HepG2 (cell line): ENCODE data around the gene ARF4. TPM values are rescaled to one million over a fixed set of nuclear protein-coding genes. Genes with fewer than 3 reads are reported as not detected.
A peak's percentile ranks its signal among the peaks of the same experiment; 100 is the strongest.

Experiments
- FOXK2 ChIP-seq: fragments of 450-650 bp; IDR thresholded peaks from 2 replicates; pipeline ENCODE4 v1.6.1; 2016
- ISL2 ChIP-seq: sonication (generic); formaldehyde crosslinking; IDR thresholded peaks from 2 replicates; pipeline ENCODE4 v1.5.0; 2020; ENCODE audit warnings: missing genetic modification reagents
- KDM1A ChIP-seq: IDR thresholded peaks from 2 replicates; pipeline ENCODE4 v1.6.1; 2016; ENCODE audit warnings: missing compliant biosample characterization
- KLF13 ChIP-seq: sonication (generic); formaldehyde crosslinking; IDR thresholded peaks from 2 replicates; pipeline ENCODE4 v1.4.0; 2020; ENCODE audit warnings: mild to moderate bottlenecking, missing genetic modification reagents
- MTF2 ChIP-seq: sonication (generic); formaldehyde crosslinking; IDR thresholded peaks from 2 replicates; pipeline ENCODE4 v1.5.0; 2020; ENCODE audit warnings: missing genetic modification reagents, borderline replicate concordance
- NFYB ChIP-seq: sonication (generic); formaldehyde crosslinking; IDR thresholded peaks from 2 replicates; pipeline ENCODE4 v1.4.0; 2020; ENCODE audit warnings: missing genetic modification reagents
- PHF20 ChIP-seq: sonication (generic); formaldehyde crosslinking; IDR thresholded peaks from 2 replicates; pipeline ENCODE4 v1.5.0; 2020; ENCODE audit warnings: mild to moderate bottlenecking, missing genetic modification reagents
- SKIL ChIP-seq: sonication (generic); formaldehyde crosslinking; IDR thresholded peaks from 2 replicates; pipeline ENCODE4 v1.8.0; 2022; ENCODE audit warnings: missing genetic modification reagents, mild to moderate bottlenecking, moderate library complexity, borderline replicate concordance
- TERF1 ChIP-seq: sonication (generic); formaldehyde crosslinking; IDR thresholded peaks from 2 replicates; pipeline ENCODE4 v1.8.0; 2022; ENCODE audit warnings: mild to moderate bottlenecking, missing genetic modification reagents, moderate library complexity
- TFE3 ChIP-seq: IDR thresholded peaks from 2 replicates; pipeline ENCODE4 v1.6.1; 2016
- TGIF2 ChIP-seq: IDR thresholded peaks from 2 replicates; pipeline ENCODE4 v1.6.1; 2016; ENCODE audit warnings: control low read depth, missing compliant biosample characterization
- ZNF180 ChIP-seq: sonication (generic); formaldehyde crosslinking; IDR thresholded peaks from 2 replicates; pipeline ENCODE4 v1.4.0; 2020; ENCODE audit warnings: low read depth, missing genetic modification reagents, borderline replicate concordance
- ZNF652 ChIP-seq: IDR thresholded peaks from 2 replicates; pipeline ENCODE4 v1.6.1; 2016; ENCODE audit warnings: low read depth, borderline replicate concordance
- ZNF660 ChIP-seq: sonication (generic); formaldehyde crosslinking; IDR thresholded peaks from 2 replicates; pipeline ENCODE4 v1.5.1; 2020; ENCODE audit warnings: mild to moderate bottlenecking, low read depth, missing genetic modification reagents, borderline replicate concordance
- ZSCAN9 ChIP-seq: IDR thresholded peaks from 2 replicates; pipeline ENCODE4 v1.6.1; 2016; ENCODE audit warnings: borderline replicate concordance
- polyA plus RNA-seq, 8 experiments: library from polyadenylated mRNA; depleted of rRNA in 3 of 8; stranded (reverse) in 7 of 8; unstranded in 1 of 8; fragments of >200 nt; fragmentation: Illumina TruSeq in 4 of 8; extraction: Trizol in 4 of 8; gene quantifications; 2 replicates each; pipeline versions ENCODE4 v1.2.1 to v1.2.3, GENCODE V29; 2011 to 2016; ENCODE audit warnings: low read depth in 4 of 8, missing spikeins in 1 of 8, mixed read lengths in 1 of 8; ENCODE audit not compliant: insufficient read depth in 1 of 8
- total RNA-seq, 5 experiments: library from RNA; depleted of rRNA; stranded (reverse); fragments of >200 nt; fragmentation: Illumina TruSeq; extraction: Trizol; gene quantifications; 2 replicates each; pipeline ENCODE4 v1.2.3, GENCODE V29; 2016; ENCODE audit warnings: low read depth in 1 of 5
- TF ChIP-seq, protein P1 (sequence below): sonication (generic); formaldehyde crosslinking; IDR thresholded peaks from 2 replicates; pipeline ENCODE4 v1.9.0; 2021; ENCODE audit warnings: missing genetic modification reagents, borderline replicate concordance
- TF ChIP-seq, protein P2 (sequence below): sonication (generic); formaldehyde crosslinking; IDR thresholded peaks from 2 replicates; pipeline ENCODE4 v1.4.0; 2020; ENCODE audit warnings: mild to moderate bottlenecking, missing genetic modification reagents
- TF ChIP-seq, protein P3 (sequence below): sonication (generic); formaldehyde crosslinking; IDR thresholded peaks from 2 replicates; pipeline ENCODE4 v1.4.0; 2020; ENCODE audit warnings: mild to moderate bottlenecking, missing genetic modification reagents
- TF ChIP-seq, protein P4 (sequence below): sonication (generic); formaldehyde crosslinking; conservative IDR thresholded peaks from 2 replicates; pipeline ENCODE4 v1.5.0; 2020; ENCODE audit warnings: missing genetic modification reagents

ARF4 gene
- total and polyA plus RNA-seq, 2 of the 13 experiments (the other 11 are each of a cell fraction or from before 2014, with no cell fraction given), result 184 to 250 TPM

GRCh38 chr3:57597127-57597923 is at the start of gene ARF4 (continued):
- TF ChIP-seq, protein P1, sequence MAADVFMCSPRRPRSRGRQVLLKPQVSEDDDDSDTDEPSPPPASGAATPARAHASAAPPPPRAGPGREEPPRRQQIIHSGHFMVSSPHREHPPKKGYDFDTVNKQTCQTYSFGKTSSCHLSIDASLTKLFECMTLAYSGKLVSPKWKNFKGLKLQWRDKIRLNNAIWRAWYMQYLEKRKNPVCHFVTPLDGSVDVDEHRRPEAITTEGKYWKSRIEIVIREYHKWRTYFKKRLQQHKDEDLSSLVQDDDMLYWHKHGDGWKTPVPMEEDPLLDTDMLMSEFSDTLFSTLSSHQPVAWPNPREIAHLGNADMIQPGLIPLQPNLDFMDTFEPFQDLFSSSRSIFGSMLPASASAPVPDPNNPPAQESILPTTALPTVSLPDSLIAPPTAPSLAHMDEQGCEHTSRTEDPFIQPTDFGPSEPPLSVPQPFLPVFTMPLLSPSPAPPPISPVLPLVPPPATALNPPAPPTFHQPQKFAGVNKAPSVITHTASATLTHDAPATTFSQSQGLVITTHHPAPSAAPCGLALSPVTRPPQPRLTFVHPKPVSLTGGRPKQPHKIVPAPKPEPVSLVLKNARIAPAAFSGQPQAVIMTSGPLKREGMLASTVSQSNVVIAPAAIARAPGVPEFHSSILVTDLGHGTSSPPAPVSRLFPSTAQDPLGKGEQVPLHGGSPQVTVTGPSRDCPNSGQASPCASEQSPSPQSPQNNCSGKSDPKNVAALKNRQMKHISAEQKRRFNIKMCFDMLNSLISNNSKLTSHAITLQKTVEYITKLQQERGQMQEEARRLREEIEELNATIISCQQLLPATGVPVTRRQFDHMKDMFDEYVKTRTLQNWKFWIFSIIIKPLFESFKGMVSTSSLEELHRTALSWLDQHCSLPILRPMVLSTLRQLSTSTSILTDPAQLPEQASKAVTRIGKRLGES (CRISPR knock-in tag), result no peak
- TF ChIP-seq, protein P2, sequence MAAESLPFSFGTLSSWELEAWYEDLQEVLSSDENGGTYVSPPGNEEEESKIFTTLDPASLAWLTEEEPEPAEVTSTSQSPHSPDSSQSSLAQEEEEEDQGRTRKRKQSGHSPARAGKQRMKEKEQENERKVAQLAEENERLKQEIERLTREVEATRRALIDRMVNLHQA, result no peak
- TF ChIP-seq FOXK2 (peak; percentile 57), NFYB (CRISPR knock-in tag) (peak; percentile 90), KLF13 (CRISPR knock-in tag) (0 out of 2 replicates have a peak, but pooled peaks have one; percentile 43), ZNF660 (CRISPR knock-in tag) (no peak), ISL2 (CRISPR knock-in tag) (peak; percentile 45; the same call in 1 of the 2 replicates), ZNF180 (no peak), TFE3 (CRISPR knock-in tag) (peak; percentile 70), ZNF652 (CRISPR knock-in tag) (0 out of 2 replicates have a peak, but pooled peaks have one; percentile 0), KDM1A (CRISPR knock-in tag) (no peak), SKIL (CRISPR knock-in tag) (peak; percentile 37; the same call in 1 of the 2 replicates), PHF20 (CRISPR knock-in tag) (peak; percentile 90), ZSCAN9 (CRISPR knock-in tag) (peak; percentile 33; the same call in 1 of the 2 replicates), TGIF2 (peak; percentile 88), MTF2 (CRISPR knock-in tag) (no peak), TERF1 (CRISPR knock-in tag) (no peak)
- TF ChIP-seq, protein P3, sequence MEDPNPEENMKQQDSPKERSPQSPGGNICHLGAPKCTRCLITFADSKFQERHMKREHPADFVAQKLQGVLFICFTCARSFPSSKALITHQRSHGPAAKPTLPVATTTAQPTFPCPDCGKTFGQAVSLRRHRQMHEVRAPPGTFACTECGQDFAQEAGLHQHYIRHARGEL, result no peak
- TF ChIP-seq, protein P4, sequence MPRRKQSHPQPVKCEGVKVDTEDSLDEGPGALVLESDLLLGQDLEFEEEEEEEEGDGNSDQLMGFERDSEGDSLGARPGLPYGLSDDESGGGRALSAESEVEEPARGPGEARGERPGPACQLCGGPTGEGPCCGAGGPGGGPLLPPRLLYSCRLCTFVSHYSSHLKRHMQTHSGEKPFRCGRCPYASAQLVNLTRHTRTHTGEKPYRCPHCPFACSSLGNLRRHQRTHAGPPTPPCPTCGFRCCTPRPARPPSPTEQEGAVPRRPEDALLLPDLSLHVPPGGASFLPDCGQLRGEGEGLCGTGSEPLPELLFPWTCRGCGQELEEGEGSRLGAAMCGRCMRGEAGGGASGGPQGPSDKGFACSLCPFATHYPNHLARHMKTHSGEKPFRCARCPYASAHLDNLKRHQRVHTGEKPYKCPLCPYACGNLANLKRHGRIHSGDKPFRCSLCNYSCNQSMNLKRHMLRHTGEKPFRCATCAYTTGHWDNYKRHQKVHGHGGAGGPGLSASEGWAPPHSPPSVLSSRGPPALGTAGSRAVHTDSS, result no peak
